Stimulated activated CD4-positive, alpha-beta T cell treated with anti-CD3 and anti-CD28 coated beads, Interleukin-4, amount 100 ng/mL, for 1 hour (primary cell): ENCODE data around the gene PLBD2.

Experiments
- DNase-seq: peaks from one replicate; pipeline ENCODE4 v3.0.0-alpha.2; 2020

The PLBD2 gene

DNA sequence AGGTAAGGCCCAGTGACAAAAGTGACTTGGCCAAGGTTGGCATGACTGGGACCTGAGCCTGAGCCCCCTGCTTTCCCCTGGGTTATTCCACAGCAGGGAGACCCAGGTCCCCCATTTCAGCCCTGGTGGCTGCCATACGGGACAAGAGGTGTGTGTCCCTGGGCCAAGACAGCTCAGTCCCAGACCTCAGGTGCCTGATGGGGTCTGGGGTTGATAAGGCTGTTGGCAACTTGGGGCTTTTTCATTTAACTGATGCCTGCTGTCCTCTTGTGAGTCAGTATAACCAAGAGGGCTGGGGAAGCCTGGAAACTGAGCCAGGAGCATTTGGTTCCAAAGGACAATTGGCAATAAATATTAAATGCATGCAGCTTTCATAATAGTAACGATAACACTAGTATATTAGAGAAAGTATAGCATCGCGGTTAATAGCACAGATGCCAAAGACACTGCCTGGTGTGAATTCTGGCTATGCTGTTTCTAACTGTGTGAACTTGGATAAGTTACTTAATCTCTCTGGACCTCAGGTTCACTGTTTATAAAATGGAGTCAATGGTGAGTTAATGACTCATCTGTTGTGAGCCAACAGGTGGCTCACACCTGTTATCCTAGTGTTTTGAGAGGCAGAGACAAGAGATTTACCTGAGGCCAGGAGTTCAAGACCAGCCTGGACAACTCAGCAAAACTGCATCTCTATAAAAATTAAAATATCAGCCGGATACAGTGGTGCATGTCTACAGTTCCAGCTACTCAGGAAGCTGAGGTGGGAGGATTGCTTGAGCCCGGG, 64.7 kb downstream of the PLBD2 start:
- no peak for DNase-seq

DNA sequence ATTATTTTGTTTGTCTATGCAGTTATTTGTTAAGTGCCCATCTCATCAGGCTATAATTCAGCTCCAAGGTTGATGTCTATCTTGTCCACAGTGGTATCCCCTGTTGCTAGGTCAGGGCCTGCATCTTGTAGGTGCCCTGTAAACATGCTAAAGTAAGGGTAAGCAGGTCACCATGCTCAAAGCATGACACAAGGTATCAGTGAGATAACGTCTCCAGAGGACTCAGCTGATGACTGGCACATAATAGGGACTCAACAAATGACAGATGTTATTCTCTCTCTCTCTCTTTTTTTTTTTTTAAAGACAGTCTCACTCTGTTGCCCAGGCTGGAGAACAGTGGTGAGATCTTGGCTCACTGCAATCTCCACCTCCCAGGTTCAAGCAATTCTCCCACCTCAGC, 66.1 kb downstream of the PLBD2 start:
- no peak for DNase-seq

DNA sequence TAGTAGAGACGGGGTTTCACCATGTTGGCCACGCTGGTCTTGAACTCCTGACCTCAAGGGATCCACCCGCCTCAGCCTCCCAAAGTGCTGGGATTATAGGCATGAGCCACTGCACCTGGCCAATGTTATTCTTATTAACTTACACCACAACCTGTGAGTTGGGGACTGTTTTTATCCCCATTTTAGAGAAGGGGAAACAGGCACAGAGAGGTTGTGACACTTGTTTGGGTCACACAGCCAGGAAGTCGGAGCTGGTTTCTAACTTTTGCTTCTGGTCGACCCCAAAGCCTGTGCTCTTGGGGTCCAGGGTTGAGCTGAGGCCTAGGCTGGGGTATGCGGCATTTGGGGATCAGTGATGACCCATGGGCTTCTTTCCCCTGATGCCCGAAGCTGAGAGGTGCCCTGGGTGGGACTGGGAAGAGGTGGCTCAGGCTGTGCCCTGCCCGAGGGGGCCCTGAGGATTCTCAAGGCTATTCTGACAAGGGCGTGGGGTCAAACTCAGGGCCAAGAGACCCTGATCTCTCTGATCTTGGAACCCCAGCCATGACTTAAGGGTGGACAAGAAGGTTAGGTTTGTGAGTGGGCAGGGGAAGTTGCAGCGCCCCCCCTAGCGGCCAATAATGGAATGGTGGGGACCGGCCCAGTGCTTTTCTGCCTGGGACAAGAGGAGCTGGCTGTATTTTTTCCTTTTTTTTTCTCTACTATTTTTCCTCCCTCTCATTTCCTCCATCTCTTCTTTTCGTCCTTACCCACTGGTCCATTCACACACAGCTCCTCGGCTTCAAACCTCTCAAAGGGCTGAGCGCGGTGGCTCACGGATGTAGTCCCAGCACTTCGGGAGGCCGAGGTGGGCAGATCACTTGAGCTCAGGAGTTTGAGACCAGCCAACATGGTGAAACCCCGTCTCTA, 66.8 kb downstream of the PLBD2 start:
- peak; percentile 55 for DNase-seq

DNA sequence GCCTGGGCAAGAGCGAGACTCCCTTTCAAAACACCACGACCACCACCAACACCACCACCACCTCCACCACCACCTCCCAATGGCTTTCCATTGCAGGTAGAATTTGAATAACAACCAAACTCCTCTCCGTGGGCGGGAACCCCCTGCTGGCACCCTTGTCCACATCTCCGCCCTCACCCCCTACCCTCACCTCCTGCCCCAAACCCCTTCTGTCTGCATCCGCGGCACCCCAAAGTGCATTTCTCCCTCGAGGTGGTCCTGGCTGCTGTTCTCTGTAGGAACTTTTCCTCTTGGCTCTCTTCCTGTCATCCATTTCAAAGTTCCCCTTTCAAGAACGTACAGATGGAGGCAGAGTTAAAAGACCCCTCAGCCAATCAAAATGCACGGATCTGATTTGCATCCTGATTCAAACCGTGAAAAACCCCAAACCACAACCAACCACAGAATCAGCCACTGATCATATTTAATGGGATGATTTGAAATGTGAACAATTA, 67.6 kb downstream of the PLBD2 start:
- no peak for DNase-seq

DNA sequence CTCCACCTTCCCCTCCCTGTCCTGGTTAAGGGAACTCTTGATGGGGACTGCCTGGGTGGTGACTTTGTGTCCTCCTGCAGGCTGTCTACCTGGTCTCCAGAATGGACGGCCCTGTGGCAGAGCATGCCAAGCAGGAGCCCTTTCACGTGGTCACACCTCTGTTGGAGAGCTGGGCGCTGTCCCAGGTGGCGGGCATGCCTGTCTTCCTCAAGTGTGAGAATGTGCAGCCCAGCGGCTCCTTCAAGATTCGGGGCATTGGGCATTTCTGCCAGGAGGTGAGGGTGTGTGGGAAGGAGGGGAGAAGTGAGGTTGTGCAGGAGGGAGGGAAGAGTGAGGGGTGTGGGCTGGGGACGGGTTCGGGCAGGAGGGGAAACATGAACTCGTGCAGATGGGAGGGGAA, 69.5 kb downstream of the PLBD2 start:
- DNase-seq: no peak

DNA sequence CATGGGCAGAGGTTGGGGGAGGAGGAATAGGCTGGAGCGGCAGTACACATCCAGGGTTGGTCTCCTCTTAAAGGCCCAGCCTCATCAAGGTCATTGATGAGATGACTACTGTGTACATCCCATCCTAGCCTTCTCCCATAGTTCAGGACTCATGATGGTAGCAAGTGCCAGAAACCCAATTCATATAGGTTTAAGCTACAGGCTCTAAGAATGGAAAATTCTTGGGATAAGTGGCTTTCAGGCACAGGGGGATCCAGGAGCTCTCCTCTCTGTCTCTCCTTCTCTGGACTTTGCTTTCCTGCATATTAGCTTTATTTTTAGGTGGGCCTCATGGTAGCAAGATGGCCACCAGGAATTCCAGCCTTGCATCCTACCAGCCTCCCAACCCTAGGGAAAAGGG, 70.1 kb downstream of the PLBD2 start:
- DNase-seq: no peak

DNA sequence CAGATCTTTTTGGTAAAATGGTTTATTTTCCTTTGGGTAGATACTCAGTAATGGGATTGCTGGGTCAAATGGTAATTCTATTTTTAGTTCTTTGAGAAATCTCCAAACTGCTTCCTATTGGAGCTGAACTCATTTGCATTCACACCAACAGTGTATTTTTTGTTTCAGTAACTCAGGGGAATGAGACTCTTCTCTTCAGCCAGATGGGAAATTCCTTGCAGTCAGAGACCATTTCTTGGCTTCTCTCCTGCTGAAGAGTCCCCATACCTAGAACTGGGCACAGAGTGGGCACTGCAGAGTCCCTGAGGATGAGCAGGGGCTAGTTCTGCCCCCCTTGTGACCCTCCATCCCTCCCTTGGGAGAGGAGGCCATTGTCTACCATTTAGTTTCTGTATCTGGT, 74.6 kb downstream of the PLBD2 start:
- no peak for DNase-seq

DNA sequence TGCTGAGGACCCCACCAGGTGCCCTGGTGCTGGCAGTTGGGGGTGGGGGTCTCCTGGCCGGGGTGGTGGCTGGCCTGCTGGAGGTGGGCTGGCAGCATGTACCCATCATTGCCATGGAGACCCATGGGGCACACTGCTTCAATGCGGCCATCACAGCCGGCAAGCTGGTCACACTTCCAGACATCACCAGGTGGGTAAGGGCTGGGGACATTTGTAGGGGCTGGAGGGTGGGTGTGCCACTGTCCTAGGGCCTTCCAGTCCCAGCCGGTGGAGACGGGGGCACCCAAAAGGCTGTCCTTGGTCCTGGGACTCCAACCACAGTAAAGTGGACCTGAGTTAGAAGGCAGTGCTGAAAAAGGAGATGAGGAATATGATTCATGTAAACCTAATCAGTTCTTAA, 77.0 kb downstream of the PLBD2 start:
- DNase-seq: no peak

DNA sequence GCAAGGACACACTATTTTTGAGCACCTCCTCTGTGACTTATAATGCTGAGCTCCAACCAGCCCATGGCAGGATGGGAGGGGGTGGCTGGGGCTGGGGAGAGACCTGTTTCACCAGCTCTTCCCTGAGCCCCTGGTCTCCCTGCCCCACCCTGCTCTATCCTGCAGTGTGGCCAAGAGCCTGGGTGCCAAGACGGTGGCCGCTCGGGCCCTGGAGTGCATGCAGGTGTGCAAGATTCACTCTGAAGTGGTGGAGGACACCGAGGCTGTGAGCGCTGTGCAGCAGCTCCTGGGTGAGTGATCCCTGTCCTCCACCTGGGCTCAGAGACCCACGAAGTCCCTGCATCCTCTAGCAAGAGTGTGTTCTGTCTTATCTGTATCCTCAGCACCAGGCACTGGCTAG, 78.2 kb downstream of the PLBD2 start:
- no peak for DNase-seq

DNA sequence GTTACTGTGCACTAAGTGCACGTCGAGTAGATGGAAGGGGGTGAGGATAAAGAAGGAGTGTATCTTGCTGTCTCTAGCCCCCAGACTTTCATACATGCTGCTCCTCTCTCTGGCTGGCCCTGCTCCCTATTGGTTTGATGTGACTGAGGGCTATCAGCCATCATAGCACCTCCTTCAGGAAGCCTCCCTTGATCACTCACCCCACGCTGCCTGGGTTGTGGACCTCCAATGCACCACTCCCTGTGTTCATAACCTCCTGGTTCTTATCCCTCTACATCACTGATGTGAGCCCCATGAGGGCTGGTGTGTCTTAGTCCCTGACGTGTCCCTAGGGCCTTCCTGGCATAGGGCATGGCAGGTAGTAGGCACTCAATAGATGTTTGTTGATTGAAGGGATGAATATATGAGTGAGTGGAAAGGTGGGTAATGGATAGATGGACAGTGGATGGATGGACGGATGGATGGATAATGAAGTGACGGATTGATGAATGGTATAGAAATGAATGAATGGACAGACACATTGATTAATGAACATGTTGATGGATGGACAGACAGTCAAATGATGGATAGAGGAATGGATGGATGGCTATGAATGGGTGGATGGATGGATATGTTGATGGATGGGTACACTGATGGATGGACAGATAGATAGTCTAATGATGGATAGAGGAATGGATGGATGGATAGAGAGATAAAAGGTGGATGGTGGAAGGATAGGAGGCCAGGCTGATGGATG, 78.8 kb downstream of the PLBD2 start:
- DNase-seq: no peak

DNA sequence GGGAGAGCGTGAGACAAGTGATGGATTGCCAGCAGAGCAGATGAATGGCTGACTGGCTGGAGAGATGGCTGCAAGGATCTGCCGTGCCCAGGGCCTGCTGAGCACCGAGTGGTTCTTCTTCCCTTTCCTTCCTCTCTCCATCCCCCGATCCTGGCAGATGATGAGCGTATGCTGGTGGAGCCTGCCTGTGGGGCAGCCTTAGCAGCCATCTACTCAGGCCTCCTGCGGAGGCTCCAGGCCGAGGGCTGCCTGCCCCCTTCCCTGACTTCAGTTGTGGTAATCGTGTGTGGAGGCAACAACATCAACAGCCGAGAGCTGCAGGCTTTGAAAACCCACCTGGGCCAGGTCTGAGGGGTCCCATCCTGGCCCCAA, 79.3 kb downstream of the PLBD2 start:
- DNase-seq: no peak

DNA sequence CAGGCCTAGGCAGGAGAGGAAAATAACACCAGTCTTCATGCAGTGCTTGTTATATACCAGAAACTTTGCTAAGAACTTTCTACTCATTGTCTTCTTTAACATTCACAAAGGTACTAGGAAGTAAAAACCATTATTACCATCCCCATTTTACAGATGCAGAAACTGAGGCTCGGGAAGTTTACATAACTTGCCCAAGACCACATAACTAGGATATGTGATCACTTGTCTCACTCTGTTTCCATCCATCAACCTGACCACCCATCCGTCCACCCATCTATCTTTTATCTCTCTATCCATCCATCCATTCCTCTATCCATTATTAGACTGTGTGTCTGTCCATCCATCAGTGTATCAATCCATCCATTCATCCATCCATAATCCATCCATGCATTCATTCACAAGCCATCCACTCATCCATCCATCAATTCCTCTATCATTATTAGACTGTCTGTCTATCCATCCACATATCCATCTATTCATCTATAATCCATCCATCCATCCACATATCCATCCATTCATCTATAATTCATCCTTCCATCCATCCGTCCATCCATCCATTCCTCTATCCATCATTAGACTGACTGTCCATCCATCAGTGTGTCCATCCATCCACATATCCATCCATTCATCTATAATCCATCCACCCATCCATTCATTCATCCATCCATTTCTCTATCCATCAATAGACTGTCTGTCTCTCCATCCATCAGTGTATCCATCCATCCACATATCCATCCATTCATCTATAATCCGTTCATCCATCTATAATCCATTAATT, 80.3 kb downstream of the PLBD2 start:
- DNase-seq: no peak

DNA sequence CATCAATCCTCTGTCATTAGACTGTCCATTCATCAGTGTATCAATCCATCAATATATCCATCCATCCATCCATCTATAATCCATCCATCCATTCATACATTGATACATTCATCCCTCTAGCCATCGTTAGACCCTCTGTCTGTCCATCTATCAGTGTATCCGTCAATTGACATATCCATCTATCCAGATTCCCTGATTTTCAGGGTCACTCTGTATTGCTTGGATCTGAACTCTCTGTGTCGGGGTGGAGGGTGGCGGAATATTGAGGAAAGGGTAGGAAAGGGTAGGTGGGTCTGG, 80.9 kb downstream of the PLBD2 start:
- DNase-seq: no peak

DNA sequence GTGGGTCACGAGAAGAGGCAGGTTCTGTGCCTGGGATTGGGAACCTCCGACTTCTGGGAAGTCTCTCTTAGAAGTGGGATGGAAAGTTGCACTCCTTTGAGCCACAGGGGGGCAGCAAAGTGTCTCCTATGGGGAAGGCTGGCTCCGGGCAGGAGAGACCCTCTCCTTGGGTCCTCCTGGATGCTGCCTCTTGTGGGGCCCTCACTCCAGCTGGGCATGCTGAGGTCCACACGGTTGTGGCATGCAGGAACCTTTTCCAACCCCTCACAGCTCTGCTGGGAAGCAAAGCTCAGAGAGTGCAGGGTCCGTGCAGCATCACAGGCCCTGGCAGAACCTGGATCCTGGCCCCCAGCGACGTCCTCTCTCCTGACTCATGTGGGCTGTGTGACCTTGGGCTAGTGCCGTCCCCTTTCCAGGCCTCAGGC, 81.2 kb downstream of the PLBD2 start:
- no peak for DNase-seq

DNA sequence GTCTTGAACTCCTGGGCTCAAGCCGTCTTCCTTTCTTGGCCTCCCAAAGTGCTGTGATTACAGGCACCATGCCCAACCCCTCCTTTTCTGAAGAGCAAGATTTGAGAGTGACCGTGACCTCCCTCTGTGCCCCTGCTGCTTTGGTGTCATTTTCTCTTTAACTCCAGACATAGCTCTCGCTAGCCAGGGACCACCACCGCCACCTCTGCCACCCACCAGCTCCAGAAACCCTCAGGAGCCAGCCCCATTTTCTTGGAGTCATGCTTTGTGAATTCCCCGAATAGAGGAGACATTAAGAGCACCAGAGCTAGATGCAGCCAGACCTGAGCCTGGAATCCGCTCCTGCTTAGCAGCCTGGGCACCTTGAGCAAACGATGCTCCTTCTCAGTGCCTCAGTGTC, 81.9 kb downstream of the PLBD2 start:
- DNase-seq: no peak
